WTC11 (cell line): ENCODE measurements around the gene CDH18. TPM values are rescaled to one million over a fixed set of nuclear protein-coding genes. Genes with fewer than 3 reads are reported as not detected.

Source experiments
- ATAC-seq: fragments of 200-7000 bp; cut with Tn5 transposase; 2 replicates; pipeline ENCODE4 v1.10.0; 2021; ENCODE audit warnings: mild to moderate bottlenecking, moderate library complexity
- CTCF ChIA-PET: fragments of 300-600 bp; sonication (Branson Sonifier 250); formaldehyde crosslinking; loops from one replicate; lab custom pipeline; 2021; ENCODE audit warnings: antibody characterized with exemption; lab: Charles Lee
- POLR2A ChIA-PET: fragments of 350-600 bp; sonication (Branson Sonifier 250); formaldehyde crosslinking; loops from one replicate; lab custom pipeline; 2021; ENCODE audit warnings: antibody characterized with exemption; lab: Charles Lee
- DNase-seq: peaks from one replicate; pipeline ENCODE4 v3.0.0; 2021; ENCODE audit warnings: low spot score
- H3K27ac Mint-ChIP-seq: 2 replicates; pipeline ENCODE4 v1.8.0; 2021; ENCODE audit warnings: mixed read lengths
- H3K27me3 Mint-ChIP-seq: 2 replicates; pipeline ENCODE4 v1.8.0; 2021; ENCODE audit warnings: low read depth, mild to moderate bottlenecking, moderate library complexity, mixed read lengths
- H3K36me3 Mint-ChIP-seq: 2 replicates; pipeline ENCODE4 v1.8.0; 2021; ENCODE audit warnings: mixed read lengths
- H3K4me1 Mint-ChIP-seq: 2 replicates; pipeline ENCODE4 v1.8.0; 2022; ENCODE audit warnings: mixed read lengths
- H3K4me3 Mint-ChIP-seq: 2 replicates; pipeline ENCODE4 v1.8.0; 2021; ENCODE audit warnings: mild to moderate bottlenecking, moderate library complexity, mixed read lengths
- H3K9me3 Mint-ChIP-seq: 2 replicates; pipeline ENCODE4 v1.8.0; 2021; ENCODE audit warnings: mixed read lengths
- ARID4B ChIP-seq: sonication (generic); formaldehyde crosslinking; IDR thresholded peaks from 2 replicates; pipeline ENCODE4 v1.8.0; 2023; ENCODE audit warnings: missing genetic modification reagents, mild to moderate bottlenecking, borderline replicate concordance
- ATF1 ChIP-seq: sonication (generic); formaldehyde crosslinking; IDR thresholded peaks from 2 replicates; pipeline ENCODE4 v1.8.1; 2023; ENCODE audit warnings: mild to moderate bottlenecking, moderate library complexity, missing genetic modification reagents
- ATF2 ChIP-seq: sonication (generic); formaldehyde crosslinking; IDR thresholded peaks from 2 replicates; pipeline ENCODE4 v1.8.1; 2022; ENCODE audit warnings: low read depth, missing genetic modification reagents, borderline replicate concordance
- CREB1 ChIP-seq: sonication (generic); formaldehyde crosslinking; IDR thresholded peaks from 2 replicates; pipeline ENCODE4 v1.8.0; 2023; ENCODE audit warnings: mild to moderate bottlenecking, missing genetic modification reagents
- CREM ChIP-seq: sonication (generic); formaldehyde crosslinking; IDR thresholded peaks from 2 replicates; pipeline ENCODE4 v1.8.1; 2022; ENCODE audit warnings: mild to moderate bottlenecking, missing genetic modification reagents, moderate library complexity
- ETV6 ChIP-seq: sonication (generic); formaldehyde crosslinking; IDR thresholded peaks from 2 replicates; pipeline ENCODE4 v1.8.1; 2022; ENCODE audit warnings: mild to moderate bottlenecking, missing genetic modification reagents
- FOXK1 ChIP-seq: sonication (generic); formaldehyde crosslinking; IDR thresholded peaks from 2 replicates; pipeline ENCODE4 v1.8.0; 2022; ENCODE audit warnings: mild to moderate bottlenecking, moderate library complexity, missing genetic modification reagents
- HMGXB4 ChIP-seq: sonication (generic); formaldehyde crosslinking; IDR thresholded peaks from 2 replicates; pipeline ENCODE4 v1.8.1; 2023; ENCODE audit warnings: mild to moderate bottlenecking, moderate library complexity, missing genetic modification reagents
- KAT7 ChIP-seq: sonication (generic); formaldehyde crosslinking; IDR thresholded peaks from 2 replicates; pipeline ENCODE4 v1.8.1; 2023; ENCODE audit warnings: missing genetic modification reagents, mild to moderate bottlenecking, borderline replicate concordance
- MLX ChIP-seq: sonication (generic); formaldehyde crosslinking; IDR thresholded peaks from 2 replicates; pipeline ENCODE4 v1.8.1; 2023; ENCODE audit warnings: mild to moderate bottlenecking, missing genetic modification reagents, moderate library complexity
- NR2C2 ChIP-seq: sonication (generic); formaldehyde crosslinking; IDR thresholded peaks from 2 replicates; pipeline ENCODE4 v1.8.0; 2022; ENCODE audit warnings: mild to moderate bottlenecking, missing genetic modification reagents
- OVOL2 ChIP-seq: fragments of 250-450 bp; sonication (Bioruptor Pico); IDR thresholded peaks from 2 replicates; pipeline ENCODE4 v1.9.0; 2021; ENCODE audit warnings: mild to moderate bottlenecking, borderline replicate concordance
- STAT6 ChIP-seq: sonication (generic); formaldehyde crosslinking; conservative IDR thresholded peaks from 2 replicates; pipeline ENCODE4 v1.8.1; 2023; ENCODE audit warnings: mild to moderate bottlenecking, low read depth, missing genetic modification reagents, moderate library complexity
- ZMAT4 ChIP-seq: fragments of 250-450 bp; sonication (Bioruptor Pico); IDR thresholded peaks from 2 replicates; pipeline ENCODE4 v1.9.0; 2021; ENCODE audit warnings: mild to moderate bottlenecking
- ZNF425 ChIP-seq: fragments of 250-450 bp; sonication (Bioruptor Pico); conservative IDR thresholded peaks from 2 replicates; pipeline ENCODE4 v1.9.0; 2021; ENCODE audit warnings: mild to moderate bottlenecking
- ZNF512 ChIP-seq: sonication (generic); formaldehyde crosslinking; IDR thresholded peaks from 2 replicates; pipeline ENCODE4 v1.8.1; 2022; ENCODE audit warnings: missing genetic modification reagents, borderline replicate concordance
- total RNA-seq: library from RNA; stranded (reverse); gene quantifications from 3 replicates; pipeline ENCODE4 v1.2.3, GENCODE V29; 2021

CDH18 gene
- total RNA-seq, 1 experiment from 2014 or later = 0.24 TPM

GRCh38 chr5:19709403-19709802 lies 278.6 kb downstream of the CDH18 start:
- peaks cover 25% of the 10 kb centered on the region for H3K36me3 Mint-ChIP-seq
- no peak for ATAC-seq

GRCh38 chr5:19706776-19707175 lies 281.2 kb downstream of the CDH18 start:
- H3K27me3 Mint-ChIP-seq = no peaks in the 10 kb centered on the region; the same call in 1 of the 2 replicates
- POLR2A ChIA-PET = no interaction called here
- CTCF ChIA-PET = no interaction called here
- H3K36me3 Mint-ChIP-seq = peaks cover 42% of the 10 kb centered on the region
- ATAC-seq = no peak
- no peaks in the 10 kb centered on the region for H3K4me1 Mint-ChIP-seq
- peaks cover 61% of the 10 kb centered on the region for H3K9me3 Mint-ChIP-seq
- no peak overlapping the region for H3K4me3 Mint-ChIP-seq
- no peak for DNase-seq
- no peak overlapping the region for H3K27ac Mint-ChIP-seq
- no peak for TF ChIP-seq HMGXB4 (CRISPR knock-in tag)
- TF ChIP-seq CREM (CRISPR knock-in tag) = no peak
- no peak for TF ChIP-seq ATF1 (CRISPR knock-in tag)
- no peak for TF ChIP-seq ARID4B
- TF ChIP-seq MLX = no peak
- TF ChIP-seq ATF2 (CRISPR knock-in tag) = no peak
- no peak for TF ChIP-seq ETV6 (CRISPR knock-in tag)
- no peak for TF ChIP-seq CREB1 (CRISPR knock-in tag)
- TF ChIP-seq ZNF425 (CRISPR knock-in tag) = no peak
- TF ChIP-seq NR2C2 (CRISPR knock-in tag) = no peak
- TF ChIP-seq STAT6 (CRISPR knock-in tag) = no peak
- TF ChIP-seq OVOL2 (CRISPR knock-in tag) = no peak
- no peak for TF ChIP-seq FOXK1 (CRISPR knock-in tag)
- TF ChIP-seq, all 79 proteins: peak for 0

More at GRCh38 chr5:19709403-19709802, 278.6 kb downstream of the CDH18 start:
- no peak for DNase-seq
- Mint-ChIP-seq H3K4me1 (no peaks in the 10 kb centered on the region), H3K27ac (no peak overlapping the region), H3K27me3 (no peaks in the 10 kb centered on the region)
- ChIA-PET POLR2A (no interaction called here), CTCF (no interaction called here)
- TF ChIP-seq KAT7 (CRISPR knock-in tag) (no peak), ZMAT4 (CRISPR knock-in tag) (no peak), ZNF512 (peak; percentile 65; the same call in 1 of the 2 replicates)
- TF ChIP-seq, all 79 proteins: peak for 1
- Mint-ChIP-seq H3K9me3 (peaks cover 43% of the 10 kb centered on the region), H3K4me3 (no peak overlapping the region)
